Thymus (tissue), 11 donors: ENCODE results near the gene TMEM94. TPM values are rescaled to one million over a fixed set of nuclear protein-coding genes. Genes with fewer than 3 reads are reported as not detected.
A peak's percentile ranks its signal among the peaks of the same experiment; 100 is the strongest.

Experiments used
- DNase-seq, 9 donors: peaks; one replicate each; pipeline ENCODE4 v3.0.0-alpha.2; 2013; ENCODE audit warnings: low spot score in 9 of 9, low read depth in 6 of 9, missing footprints in 1 of 9
- H3K27ac ChIP-seq, 2 donors: one replicate each; pipeline ENCODE4 v1.5.1; 2013; ENCODE audit warnings: control low read depth in 1 of 2, low read depth in 1 of 2, low read length in 1 of 2, mild to moderate bottlenecking in 1 of 2, moderate library complexity in 1 of 2
- H3K27me3 ChIP-seq, 2 donors: one replicate each; pipeline ENCODE4 v1.5.1; 2013; ENCODE audit warnings: low read length in 1 of 2; ENCODE audit not compliant: control insufficient read depth in 2 of 2, insufficient read depth in 1 of 2
- H3K36me3 ChIP-seq, 2 donors: one replicate each; pipeline ENCODE4 v1.5.1; 2013; ENCODE audit warnings: low read length in 1 of 2, mild to moderate bottlenecking in 1 of 2, moderate library complexity in 1 of 2; ENCODE audit not compliant: control insufficient read depth in 2 of 2, insufficient read depth in 2 of 2
- H3K4me1 ChIP-seq, 2 donors: one replicate each; pipeline ENCODE4 v1.5.1; 2013; ENCODE audit warnings: low read length in 2 of 2; ENCODE audit not compliant: control insufficient read depth in 2 of 2, insufficient read depth in 2 of 2
- H3K4me3 ChIP-seq, 2 donors: one replicate each; pipeline ENCODE4 v1.5.1; 2013; ENCODE audit warnings: low read length in 2 of 2, control low read depth in 1 of 2, mild to moderate bottlenecking in 1 of 2
- H3K9me3 ChIP-seq, 2 donors: one replicate each; pipeline ENCODE4 v1.5.1; 2013; ENCODE audit warnings: low read length in 1 of 2, mild to moderate bottlenecking in 1 of 2; ENCODE audit not compliant: control insufficient read depth in 2 of 2, insufficient read depth in 1 of 2
- whole genome bisulfite sequencing: extraction: QIAGEN DNeasy Blood & Tissue Kit; methylation state at CpG from one replicate; pipeline ENCODE4 v1.1.7; 2013; 5-methylcytosine and 5-hydroxymethylcytosine counted together
- polyA plus RNA-seq: library from polyadenylated mRNA; stranded (reverse); fragments of 200-250 nt; gene quantifications from one replicate; pipeline ENCODE4 v1.2.3, GENCODE V29; 2013
- total RNA-seq: library from RNA; stranded (reverse); fragments of 120-200 nt; gene quantifications from one replicate; pipeline ENCODE4 v1.2.4, GENCODE V29; 2013
- donor health status: healthy.

TMEM94 gene
- total and polyA plus RNA-seq, 2 donors: 16.1 to 64.5 TPM

DNA sequence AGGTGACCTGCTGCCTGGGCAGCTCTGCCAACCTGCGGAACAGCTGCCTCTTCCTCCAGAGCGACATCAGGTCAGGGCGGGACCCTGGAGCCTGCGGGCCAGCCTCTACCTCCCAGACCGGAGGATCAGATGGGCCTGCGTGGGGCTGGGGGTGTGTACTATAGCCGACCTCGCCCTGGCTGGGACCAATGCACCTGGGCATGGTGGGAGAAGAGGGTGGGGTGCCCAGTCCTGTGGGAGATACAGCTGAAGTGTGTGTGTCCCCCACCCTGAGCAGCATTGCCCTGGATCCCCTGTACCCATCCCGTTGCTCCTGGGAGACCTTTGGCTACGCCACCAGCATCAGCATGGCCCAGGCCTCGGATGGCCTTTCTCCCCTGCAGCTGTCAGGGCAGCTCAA is 39.6 kb downstream of the TMEM94 start:
- H3K4me3 ChIP-seq: no peak overlapping the region
- no peaks in the 10 kb centered on the region for H3K27me3 ChIP-seq
- no peak overlapping the region for H3K27ac ChIP-seq
- no peak for DNase-seq
- peaks cover 0 to 25% of the 10 kb centered on the region in 2 donors for H3K4me1 ChIP-seq
- peaks cover 78 to 94% of the 10 kb centered on the region in 2 donors for H3K36me3 ChIP-seq
- no peaks in the 10 kb centered on the region for H3K9me3 ChIP-seq
- WGBS: 97% methylated on average over 11 of the region's 11 CpGs

DNA sequence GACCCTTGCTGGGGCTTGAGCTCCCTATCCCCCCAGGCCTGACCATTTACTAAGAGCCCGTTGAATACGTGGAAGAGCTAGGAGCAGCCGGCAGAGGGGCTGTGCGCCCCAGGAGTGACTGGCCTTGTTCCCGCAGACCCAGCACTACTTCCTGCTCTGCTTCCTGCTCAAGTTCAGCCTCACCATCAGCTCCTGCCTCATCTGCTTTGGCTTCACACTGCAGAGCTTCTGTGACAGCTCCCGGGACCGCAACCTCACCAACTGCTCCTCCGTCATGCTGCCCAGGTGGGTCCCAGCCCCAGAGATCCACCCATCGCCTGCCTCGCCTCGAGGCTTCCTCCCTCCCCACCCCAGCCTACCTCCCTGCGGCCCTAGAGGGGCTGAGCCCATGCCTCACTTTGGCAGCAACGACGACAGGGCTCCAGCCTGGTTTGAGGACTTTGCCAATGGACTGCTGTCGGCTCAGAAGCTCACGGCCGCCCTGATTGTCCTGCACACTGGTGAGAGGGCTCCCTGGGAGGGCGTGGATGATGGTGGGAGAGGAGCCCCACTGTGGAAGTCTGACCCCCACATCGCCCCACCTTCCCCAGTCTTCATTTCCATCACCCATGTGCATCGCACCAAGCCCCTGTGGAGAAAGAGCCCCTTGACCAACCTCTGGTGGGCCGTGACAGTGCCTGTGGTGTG is 41.7 kb downstream of the TMEM94 start:
- peak in 3 of 9 donors; percentile 28 to 68 (median 58) for DNase-seq
- Histone ChIP-seq H3K36me3 (peaks cover 56 to 74% of the 10 kb centered on the region in 2 donors), H3K27ac (peak overlapping the region in 1 of 2 donors; percentile 46), H3K4me1 (peaks cover 0 to 25% of the 10 kb centered on the region in 2 donors), H3K27me3 (no peaks in the 10 kb centered on the region), H3K4me3 (no peak overlapping the region), H3K9me3 (no peaks in the 10 kb centered on the region)
- 35% methylated on average over 21 of the region's 21 CpGs for WGBS

DNA sequence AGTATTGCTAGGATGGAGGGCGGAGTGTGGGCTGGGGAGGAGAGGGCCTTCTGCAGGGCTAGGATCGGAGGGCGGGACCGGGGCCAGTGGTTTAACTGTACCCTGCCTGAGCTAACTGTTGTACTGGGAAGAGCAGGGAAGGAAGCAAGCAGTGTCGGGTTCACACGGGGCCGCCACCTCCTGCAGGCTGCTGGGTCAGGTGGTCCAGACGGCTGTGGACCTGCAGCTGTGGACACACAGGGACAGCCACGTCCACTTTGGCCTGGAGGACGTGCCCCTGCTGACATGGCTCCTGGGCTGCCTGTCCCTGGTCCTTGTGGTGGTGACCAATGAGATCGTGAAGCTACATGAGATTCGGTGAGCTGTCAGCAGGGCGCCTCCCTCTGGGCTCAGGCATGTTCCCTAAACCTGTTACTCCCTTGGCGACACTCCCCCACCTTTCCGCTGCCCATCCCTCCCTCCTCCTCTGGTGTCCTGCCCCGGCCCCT is 42.3 kb downstream of the TMEM94 start:
- H3K4me1 ChIP-seq: peaks cover 0 to 25% of the 10 kb centered on the region in 2 donors
- peaks cover 50 to 68% of the 10 kb centered on the region in 2 donors for H3K36me3 ChIP-seq
- H3K4me3 ChIP-seq: no peak overlapping the region
- DNase-seq: no peak
- no peaks in the 10 kb centered on the region for H3K9me3 ChIP-seq
- WGBS: 57% methylated on average over 16 of the region's 16 CpGs
- H3K27ac ChIP-seq: peak overlapping the region in 1 of 2 donors; percentile 46
- H3K27me3 ChIP-seq: no peaks in the 10 kb centered on the region

DNA sequence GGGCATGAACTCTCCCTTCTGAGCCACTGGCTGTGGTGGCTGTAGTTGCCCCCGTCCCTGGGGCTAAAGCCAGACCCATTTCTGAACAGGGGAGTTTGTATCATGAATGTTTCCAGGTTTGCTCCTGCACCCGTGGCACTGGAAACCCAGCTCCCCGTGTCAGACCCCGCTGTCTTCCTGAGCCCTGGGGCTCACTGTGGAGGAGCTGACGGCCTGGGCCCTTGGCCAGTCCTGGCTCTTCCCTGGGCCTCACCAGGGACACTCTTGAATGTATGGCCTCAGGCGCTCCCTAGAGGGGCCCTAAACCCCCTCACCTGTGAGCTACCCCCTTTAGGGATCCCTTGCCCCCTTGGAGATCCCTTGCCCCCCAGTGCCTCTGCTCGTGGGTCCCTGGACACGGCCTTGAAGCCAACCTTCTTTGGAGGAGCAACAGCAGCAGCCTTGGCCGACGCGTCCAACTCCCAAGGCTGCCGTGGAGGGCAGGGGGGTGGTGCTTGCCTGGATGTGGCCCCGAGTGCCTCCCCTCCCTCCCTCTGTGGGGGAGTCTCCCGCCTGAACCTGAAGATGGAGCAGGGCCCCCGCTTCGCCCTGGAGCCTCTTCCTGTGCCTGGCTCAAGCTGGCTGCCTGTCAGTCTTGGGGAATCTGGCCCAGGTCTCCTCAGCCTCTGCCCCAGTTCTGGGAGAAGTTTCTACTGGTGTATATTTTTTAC is 43.0 kb downstream of the TMEM94 start:
- Histone ChIP-seq H3K4me3 (no peak overlapping the region), H3K36me3 (peaks cover 43 to 61% of the 10 kb centered on the region in 2 donors), H3K27me3 (no peaks in the 10 kb centered on the region), H3K27ac (peak overlapping the region in 1 of 2 donors; percentile 3), H3K4me1 (peaks cover 0 to 25% of the 10 kb centered on the region in 2 donors), H3K9me3 (no peaks in the 10 kb centered on the region)
- no peak for DNase-seq
- 73% methylated on average over 16 of the region's 16 CpGs for WGBS

DNA sequence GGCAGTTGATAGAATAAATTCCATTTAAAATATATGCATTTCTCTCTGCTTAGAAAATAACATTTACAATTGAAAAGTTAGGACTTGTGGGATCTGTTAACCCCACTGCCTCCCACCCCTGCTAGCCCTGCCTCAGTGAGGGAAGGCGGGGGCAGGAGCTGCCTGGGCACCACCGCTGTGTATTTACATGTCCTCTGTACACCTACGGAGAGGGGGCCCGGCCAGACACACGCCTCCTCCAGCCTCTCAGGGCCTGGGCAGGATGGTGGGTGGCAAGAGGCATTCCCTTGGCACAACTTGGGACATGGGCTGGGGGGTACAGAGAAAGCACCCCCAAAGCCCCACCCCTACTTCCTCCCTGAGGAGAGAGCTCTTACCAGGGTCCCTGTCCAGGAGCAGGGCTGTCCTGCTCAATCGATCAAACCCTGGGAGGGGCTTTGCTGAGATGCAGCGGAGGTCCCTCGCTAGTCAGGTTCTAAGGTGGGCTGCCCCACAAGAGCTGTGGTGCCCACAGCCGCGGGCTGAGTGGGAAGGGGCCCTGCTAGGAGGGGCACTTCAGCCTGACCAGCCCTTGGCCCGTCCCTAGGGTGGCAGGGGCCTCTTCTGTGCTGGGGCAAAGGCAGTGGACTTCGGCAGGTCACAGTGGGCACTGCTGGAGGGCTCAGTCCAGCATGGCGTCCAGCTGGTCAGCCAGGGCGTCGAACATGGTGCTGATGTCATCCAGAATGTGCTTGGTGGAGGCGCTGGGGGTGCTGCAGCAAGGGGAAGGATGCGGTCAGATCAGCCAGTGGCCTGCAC is 44.2 kb downstream of the TMEM94 start:
- Histone ChIP-seq H3K4me3 (no peak overlapping the region), H3K9me3 (no peaks in the 10 kb centered on the region), H3K4me1 (peaks cover 0 to 25% of the 10 kb centered on the region in 2 donors), H3K27ac (no peak overlapping the region), H3K27me3 (no peaks in the 10 kb centered on the region), H3K36me3 (peaks cover 32 to 50% of the 10 kb centered on the region in 2 donors)
- DNase-seq: no peak
- 96% methylated on average over 17 of the region's 17 CpGs for WGBS

DNA sequence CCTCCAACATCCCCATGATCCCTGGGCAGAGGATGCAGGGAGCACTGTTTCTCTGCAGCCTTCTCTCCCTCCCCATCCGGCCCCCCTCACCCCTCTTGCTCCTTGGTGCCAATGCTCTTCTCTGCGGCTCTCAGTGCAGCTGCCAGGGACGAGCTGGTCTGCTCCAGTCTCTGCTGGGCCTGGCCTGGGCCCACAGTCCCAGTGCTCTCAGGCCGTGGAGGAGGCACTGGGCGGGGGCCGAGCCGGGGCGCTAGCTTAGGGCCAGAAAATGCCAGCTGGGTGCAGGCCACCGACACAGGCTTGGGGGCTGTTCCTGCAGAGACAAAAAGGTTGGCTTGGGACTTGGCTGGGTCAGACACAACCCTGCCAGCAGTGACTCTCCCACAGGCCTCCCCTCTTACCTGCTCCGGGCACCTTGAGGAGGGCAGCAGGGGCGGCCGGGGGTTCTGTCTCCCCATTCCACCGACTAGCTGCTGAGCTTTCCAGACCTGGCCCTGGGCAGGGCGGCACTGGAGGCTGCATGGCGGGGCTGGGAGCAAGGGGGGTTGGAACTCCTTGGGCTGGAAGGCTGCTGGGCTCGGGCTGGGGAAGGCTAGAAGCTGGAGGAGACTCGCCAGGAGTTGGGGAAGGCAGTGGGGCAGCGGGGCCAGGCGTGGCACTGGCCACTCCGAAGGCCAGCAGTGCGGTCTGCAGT is 45.1 kb downstream of the TMEM94 start:
- H3K4me1 ChIP-seq: peaks cover 0 to 25% of the 10 kb centered on the region in 2 donors
- H3K36me3 ChIP-seq: peaks cover 23 to 43% of the 10 kb centered on the region in 2 donors

DNA sequence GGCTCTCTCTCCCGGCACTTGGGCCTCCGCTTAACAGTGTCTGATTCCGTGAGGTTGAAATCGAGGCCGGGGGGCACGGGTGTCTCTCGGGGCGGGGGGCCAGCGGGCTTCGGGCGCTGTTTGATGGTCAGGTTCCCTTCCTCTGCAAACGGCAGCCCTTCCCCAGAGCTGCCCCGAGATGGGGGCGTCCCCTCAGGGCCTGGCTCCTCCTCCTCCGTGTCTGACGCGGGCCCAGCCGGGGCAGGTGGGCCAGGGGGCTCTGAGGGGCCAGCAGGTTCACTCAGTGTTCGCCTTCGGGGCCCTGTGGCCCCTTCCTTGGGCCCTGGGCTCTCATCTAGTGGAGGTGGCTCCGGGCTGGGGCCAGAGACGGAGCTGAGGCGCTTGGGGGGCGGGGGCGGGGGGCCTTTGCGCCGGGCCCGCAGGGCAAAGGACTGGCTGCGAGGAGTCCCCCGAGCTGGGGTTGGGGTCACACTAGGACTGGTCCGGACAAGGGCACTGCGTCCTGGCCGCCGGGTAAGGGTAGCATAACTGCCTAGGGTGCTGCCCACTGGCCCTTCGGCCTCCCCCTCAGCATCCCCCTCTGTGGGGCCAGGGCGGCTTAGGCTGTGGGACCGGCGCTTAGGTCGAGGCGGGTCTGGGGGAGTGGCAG is 45.8 kb downstream of the TMEM94 start:
- 97% methylated on average over 40 of the region's 40 CpGs for WGBS
- no peak for DNase-seq
- Histone ChIP-seq H3K27ac (no peak overlapping the region), H3K27me3 (no peaks in the 10 kb centered on the region), H3K9me3 (no peaks in the 10 kb centered on the region), H3K4me1 (peaks cover 0 to 25% of the 10 kb centered on the region in 2 donors), H3K4me3 (no peak overlapping the region), H3K36me3 (peaks cover 20 to 37% of the 10 kb centered on the region in 2 donors)

More for the DNA sequence above, 45.1 kb downstream of the TMEM94 start:
- H3K9me3 ChIP-seq: no peaks in the 10 kb centered on the region
- no peaks in the 10 kb centered on the region for H3K27me3 ChIP-seq
- 94% methylated on average over 21 of the region's 21 CpGs for WGBS
- DNase-seq: no peak
- no peak overlapping the region for H3K27ac ChIP-seq
- H3K4me3 ChIP-seq: no peak overlapping the region

DNA sequence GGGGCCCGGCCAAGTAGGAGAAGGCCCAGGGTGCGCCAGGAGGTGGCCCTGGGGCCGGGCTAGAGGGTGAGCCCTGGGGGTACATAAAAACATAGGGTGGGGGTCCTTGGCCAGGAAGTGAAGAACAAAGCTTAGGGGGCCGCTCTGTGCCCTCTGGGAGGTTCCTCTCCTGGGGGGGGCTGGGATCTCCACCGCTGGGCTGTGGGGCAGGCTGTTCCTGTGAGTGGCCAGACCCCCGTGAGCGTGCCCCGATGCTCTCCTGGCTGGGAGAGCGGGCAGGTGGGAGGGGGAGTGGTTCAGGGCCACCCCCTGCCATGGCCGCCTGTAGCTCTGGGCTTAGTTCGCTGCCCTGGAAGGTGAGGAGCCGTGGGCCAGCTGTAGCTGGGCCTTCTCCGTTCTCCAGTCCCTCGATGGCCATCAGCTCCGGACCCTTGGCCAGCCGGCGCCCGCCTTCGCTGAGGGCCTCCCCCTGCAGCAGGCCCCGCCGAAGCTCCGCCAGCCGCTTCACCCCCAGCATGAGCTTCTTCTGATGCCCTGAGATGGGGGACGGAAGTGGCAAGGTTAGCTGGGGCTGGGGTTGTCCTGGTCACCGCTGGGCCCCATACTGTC is 46.4 kb downstream of the TMEM94 start:
- DNase-seq: no peak

More for the DNA sequence above, 46.4 kb downstream of the TMEM94 start:
- no peaks in the 10 kb centered on the region for H3K27me3 ChIP-seq
- peaks cover 20 to 33% of the 10 kb centered on the region in 2 donors for H3K36me3 ChIP-seq
- no peak overlapping the region for H3K4me3 ChIP-seq
- WGBS: 98% methylated on average over 25 of the region's 25 CpGs
- peaks cover 0 to 21% of the 10 kb centered on the region in 2 donors for H3K4me1 ChIP-seq
- no peaks in the 10 kb centered on the region for H3K9me3 ChIP-seq
- no peak overlapping the region for H3K27ac ChIP-seq
